GM12873 (cell line): ENCODE measurements around the gene EPB41L5.

Experiments used
- CTCF ChIP-seq: IDR thresholded peaks from 2 replicates; pipeline ENCODE4 v1.5.1; 2012; ENCODE audit warnings: low read depth, mild to moderate bottlenecking, moderate library complexity, low read length, control low read depth; ENCODE audit not compliant: insufficient read depth; ENCODE audit errors: missing control alignments

Gene EPB41L5

GRCh38 chr2:120059483-120059882, 46.6 kb downstream of the EPB41L5 start:
- no peak for TF ChIP-seq CTCF

GRCh38 chr2:120060088-120060623, 47.3 kb downstream of the EPB41L5 start:
- no peak for TF ChIP-seq CTCF

- no peak for TF ChIP-seq CTCF
Measured at GRCh38 chr2:120064664-120065063, 51.8 kb downstream of the EPB41L5 start.

- TF ChIP-seq CTCF, result no peak
Measured at GRCh38 chr2:120066800-120067547, 54.1 kb downstream of the EPB41L5 start.

- no peak for TF ChIP-seq CTCF
Measured at GRCh38 chr2:120075545-120075944, 62.7 kb downstream of the EPB41L5 start.

GRCh38 chr2:120077896-120078295, 65.0 kb downstream of the EPB41L5 start:
- no peak for TF ChIP-seq CTCF

- no peak for TF ChIP-seq CTCF
Measured at GRCh38 chr2:120079647-120080046, 66.8 kb downstream of the EPB41L5 start.
